Ureter (tissue), 1 donor: Measurements from ENCODE around the gene HS6ST1. TPM values are rescaled to one million over a fixed set of nuclear protein-coding genes. Genes with fewer than 3 reads are reported as not detected.

ENCODE experiments used
- DNase-seq: peaks from one replicate; pipeline ENCODE4 v3.0.0-alpha.2; 2020; ENCODE audit warnings: low spot score
- total RNA-seq: library from RNA; stranded (reverse); gene quantifications from one replicate; pipeline ENCODE4 v1.2.4, GENCODE V29; 2023
- donor health status: DM: yes; HTN: yes; CAD: no.

HS6ST1 gene, protein sequence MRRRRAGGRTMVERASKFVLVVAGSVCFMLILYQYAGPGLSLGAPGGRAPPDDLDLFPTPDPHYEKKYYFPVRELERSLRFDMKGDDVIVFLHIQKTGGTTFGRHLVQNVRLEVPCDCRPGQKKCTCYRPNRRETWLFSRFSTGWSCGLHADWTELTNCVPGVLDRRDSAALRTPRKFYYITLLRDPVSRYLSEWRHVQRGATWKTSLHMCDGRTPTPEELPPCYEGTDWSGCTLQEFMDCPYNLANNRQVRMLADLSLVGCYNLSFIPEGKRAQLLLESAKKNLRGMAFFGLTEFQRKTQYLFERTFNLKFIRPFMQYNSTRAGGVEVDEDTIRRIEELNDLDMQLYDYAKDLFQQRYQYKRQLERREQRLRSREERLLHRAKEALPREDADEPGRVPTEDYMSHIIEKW
- total RNA-seq = 56.0 TPM

DNA sequence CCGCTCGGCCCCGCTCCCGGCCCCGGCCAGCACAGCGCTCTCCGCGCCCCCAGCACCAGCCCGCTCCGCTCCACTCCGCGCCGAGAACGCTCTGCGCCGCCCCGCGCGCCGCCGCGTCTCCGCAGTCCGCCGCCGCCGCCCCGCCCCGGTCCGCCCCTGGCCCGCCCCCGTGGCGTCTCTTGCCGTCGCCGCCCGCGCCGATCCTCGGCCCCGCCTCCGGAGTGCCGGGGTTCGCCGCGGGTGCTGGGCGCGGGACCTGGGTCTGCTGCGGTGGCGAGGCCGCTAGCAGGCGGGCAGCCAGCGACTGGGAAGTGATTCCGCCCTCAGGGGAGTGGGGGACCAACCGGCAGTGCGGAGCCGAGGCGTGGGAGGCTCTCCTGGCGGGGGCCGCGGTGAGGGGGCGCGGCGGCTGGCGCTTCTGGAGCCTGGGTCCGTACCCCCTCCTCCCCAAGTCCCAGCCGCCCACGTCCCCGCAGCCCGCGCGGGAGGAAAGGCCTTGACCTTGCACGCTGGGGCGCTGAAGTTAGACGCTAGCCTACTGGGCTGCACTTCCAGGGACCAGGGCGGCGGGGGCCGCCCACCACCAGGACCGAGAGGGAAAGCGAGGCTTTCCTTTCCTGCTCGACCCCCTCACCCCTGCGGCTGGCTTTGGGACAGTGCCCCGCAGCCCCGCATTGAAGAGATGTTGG is at the start of gene HS6ST1:
Gene HS6ST1 (minus strand): TSS at position 93 of the 689 bp plus-strand sequence. CDS start 305 bp downstream, outside the sequence.
- DNase-seq = peak; percentile 87

DNA sequence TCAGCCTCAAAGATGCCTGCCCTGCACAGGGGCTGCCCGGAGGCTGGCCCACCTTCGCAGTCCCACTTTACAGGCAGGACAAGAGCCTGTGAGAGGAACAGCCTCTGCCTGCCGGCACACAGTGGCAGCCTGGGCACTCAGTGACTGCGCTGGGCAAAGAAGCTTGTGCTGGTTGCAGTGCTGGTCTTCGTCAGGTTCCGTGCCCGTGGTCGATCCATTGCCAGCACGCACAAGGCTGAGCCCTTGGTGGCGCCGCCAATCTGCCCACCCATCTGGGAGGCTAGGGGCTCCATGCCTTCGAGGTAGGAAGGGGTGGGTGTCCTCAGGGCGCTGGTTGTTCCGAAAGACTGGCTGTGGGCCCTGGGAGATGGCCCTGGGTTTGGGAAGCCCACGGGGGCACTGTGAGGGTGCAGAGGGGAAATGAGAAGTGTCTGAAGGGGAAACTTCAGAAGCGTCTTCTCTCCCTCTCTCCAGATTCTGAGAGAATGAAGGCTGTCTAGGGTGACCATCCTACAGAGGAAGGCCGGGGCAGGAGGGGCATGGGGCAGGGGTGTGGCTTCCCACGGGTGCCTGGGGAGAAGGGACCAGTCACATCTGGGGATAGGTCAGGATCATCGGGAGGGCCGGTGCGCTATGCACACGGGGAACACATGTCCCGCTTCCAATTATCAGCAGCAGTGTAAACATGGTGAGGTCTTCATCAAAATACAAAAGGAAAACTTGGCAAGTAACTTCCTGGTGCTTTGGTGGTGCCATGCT is 49.1 kb upstream of the HS6ST1 start:
- DNase-seq = no peak

DNA sequence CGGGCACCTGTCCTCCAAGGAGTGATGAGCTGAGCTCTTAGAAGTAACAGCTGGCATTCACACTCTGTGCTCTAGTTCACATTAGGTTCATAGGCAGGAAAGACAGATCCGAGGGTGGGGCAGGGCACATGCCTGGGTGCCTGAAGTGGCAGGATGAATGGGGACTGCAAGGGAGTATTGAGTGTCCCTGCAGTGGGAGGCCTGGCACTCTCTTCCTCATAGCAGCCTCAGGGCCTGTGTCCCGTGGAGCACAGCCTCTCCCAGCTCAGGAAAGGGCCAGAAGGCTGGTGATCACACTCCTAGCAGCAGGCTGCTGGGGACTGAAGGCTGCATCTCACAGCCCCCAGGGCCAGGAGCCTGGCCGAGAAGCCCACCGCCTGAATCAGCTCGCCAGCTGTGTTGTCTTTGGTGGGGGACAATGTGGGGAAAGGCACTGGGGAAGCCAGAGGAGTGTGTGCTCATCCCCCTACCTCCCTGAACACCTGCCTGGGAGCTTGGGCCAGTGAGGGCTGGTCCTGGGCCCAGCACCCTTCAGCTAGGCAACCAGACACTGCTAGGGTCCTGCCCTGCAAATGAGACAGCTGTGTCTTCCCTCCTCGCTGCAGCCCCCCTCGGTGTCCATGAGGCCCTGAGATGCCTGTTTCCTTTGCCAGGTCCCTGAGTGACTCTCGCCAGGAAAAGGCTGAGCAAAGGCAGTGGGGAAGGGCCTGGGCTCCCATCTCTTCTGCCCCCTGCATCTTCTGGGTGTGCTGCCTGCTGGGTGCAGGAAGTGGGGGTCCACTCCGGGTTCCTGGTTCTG is 48.2 kb upstream of the HS6ST1 start:
- DNase-seq = no peak

- no peak for DNase-seq
Observed at GRCh38 chr2:128365217-128365905, 46.7 kb upstream of the HS6ST1 start.

- no peak for DNase-seq
Observed at GRCh38 chr2:128364441-128364911, 45.8 kb upstream of the HS6ST1 start.

DNA sequence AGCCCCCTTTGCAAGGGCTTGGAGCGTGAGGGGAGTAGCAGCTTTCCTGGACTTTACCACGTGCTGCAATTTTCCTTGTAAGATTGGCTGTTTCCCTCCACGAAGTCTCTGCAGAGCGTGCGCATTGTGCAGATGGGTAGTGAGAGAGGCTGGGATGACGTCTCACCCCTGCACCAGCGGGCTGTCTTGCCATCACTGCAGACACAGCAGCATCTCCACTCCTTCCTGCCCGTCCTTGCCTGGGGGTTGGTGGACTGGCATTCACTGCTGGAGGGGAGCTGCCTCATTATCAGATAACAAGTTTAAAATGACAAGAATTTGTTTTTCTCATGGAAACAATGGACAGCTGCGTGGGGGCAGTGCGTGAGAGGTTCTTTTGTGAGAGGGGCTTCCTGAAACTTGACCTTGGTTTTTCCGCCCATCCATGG is 45.3 kb upstream of the HS6ST1 start:
- no peak for DNase-seq

- DNase-seq = no peak
Observed at GRCh38 chr2:128362889-128363228, 44.2 kb upstream of the HS6ST1 start.

- no peak for DNase-seq
Observed at GRCh38 chr2:128362176-128362888, 43.7 kb upstream of the HS6ST1 start.

GRCh38 chr2:128361376-128362131 is 42.9 kb upstream of the HS6ST1 start:
- DNase-seq = no peak

DNA sequence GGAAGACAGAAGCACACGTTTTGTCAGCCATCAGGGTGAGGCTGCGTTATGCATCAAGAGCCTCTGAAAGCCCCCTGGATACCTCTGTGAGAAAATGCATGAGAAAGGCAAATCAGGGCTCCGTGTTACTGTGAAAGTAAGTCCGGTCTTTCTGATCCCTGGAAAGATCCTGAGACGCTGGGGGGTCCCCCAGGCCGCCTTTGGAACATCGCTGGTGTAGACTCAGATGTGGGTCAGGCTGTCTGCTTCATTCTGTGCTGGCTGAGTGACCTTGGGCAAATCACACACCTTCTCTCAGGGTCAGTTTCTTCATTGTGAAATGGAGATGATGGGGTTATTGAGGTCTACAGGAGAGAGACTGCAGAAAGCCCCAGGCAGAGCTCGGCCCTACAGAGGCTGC is 42.0 kb upstream of the HS6ST1 start:
- DNase-seq = no peak

GRCh38 chr2:128359841-128360240 is 41.2 kb upstream of the HS6ST1 start:
- DNase-seq = no peak

- DNase-seq = no peak
Observed at GRCh38 chr2:128358941-128359731, 40.5 kb upstream of the HS6ST1 start.

GRCh38 chr2:128357506-128358370 is 39.1 kb upstream of the HS6ST1 start:
- DNase-seq = no peak

- no peak for DNase-seq
Observed at GRCh38 chr2:128356127-128356526, 37.5 kb upstream of the HS6ST1 start.

DNA sequence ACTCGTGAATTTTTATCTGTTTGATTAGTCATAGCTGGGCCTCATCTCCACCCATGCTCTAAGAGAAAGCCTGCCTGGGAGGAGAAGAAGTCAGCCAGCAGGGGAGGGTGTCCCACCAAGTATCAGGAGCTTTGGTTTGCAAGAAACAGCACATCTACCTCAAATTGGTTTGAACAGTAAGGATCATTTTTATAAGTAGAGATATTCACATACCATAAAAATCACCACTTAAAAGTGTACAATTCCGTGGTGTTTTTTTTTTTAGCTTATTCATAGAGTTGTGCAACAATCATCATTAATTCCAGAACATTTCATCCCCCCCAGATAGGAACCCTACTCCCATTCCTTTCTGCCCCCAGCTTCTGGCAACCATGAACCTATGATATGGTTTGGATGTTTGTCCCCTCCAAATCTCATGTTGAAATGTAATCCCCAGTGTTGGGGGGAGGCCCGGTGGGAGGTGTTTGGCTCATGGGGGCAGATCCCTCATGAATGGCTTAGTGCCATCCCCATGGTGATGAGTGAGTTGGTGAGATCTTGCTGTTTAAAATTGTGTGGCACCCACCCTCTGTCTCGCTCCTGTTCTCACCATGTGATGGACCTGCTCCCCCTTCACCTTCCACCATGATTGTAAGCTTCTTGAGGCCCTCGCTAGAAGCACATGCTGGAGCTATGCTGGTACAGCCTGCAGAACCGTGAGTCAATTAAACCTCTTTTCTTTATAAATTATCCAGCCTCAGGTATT is 36.2 kb upstream of the HS6ST1 start:
- DNase-seq = no peak

DNA sequence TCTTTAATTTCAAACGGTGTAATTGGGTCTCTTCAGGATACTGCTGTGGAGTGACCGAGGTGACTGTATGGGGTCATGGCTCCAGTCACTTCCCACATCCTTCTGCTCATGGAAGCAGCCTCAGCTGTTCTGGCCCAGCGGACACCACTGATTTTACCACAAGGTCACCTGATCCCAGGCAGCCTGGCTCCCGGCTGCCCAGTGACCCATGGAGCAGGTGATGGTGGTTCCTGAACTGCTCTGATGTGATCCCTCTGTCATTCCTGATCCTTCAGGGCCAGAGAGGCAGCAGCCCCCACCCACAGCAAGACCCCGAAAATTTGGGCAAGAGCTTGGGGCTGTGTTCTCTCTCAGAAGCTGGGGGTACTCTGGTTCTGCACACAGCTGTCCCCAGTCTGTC is 35.5 kb upstream of the HS6ST1 start:
- no peak for DNase-seq

DNA sequence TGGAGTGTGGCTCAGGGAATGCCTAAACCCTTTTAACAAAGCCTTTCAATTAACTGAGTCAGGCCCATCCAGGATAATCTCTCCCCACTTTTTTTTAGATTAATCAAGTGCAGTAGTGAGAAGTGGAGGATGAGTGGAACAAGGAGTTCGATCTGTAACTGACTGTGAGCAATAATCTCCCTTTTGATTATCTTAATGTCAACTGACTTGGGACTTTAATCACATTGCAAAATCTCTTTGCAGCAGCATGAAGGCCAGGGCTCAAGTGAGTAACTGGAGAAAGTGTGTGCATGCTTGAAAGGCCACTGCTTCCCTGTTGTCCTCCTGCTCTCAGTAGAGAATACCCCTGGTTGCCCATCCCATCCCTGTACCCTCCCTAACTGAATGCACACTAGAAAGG is 32.1 kb upstream of the HS6ST1 start:
- DNase-seq = no peak
